GM10266 (cell line): ENCODE data around the gene KIF19.
"Not testable (repeated sequence)": the region's sequence is repeated elsewhere in the genome, so short reads cannot be mapped to it uniquely, and the experiment has no call there.

Source experiments
- DNase-seq: peaks from one replicate; pipeline ENCODE4 v3.0.0; 2012; ENCODE audit errors: extremely low spot score
- TF ChIP-seq, protein P1 (sequence below): IDR thresholded peaks from 2 replicates; pipeline ENCODE4 v1.5.1; 2012; ENCODE audit warnings: mild to moderate bottlenecking, low read depth; ENCODE audit not compliant: control insufficient read depth, insufficient read depth; ENCODE audit errors: missing control alignments

Gene KIF19

DNA sequence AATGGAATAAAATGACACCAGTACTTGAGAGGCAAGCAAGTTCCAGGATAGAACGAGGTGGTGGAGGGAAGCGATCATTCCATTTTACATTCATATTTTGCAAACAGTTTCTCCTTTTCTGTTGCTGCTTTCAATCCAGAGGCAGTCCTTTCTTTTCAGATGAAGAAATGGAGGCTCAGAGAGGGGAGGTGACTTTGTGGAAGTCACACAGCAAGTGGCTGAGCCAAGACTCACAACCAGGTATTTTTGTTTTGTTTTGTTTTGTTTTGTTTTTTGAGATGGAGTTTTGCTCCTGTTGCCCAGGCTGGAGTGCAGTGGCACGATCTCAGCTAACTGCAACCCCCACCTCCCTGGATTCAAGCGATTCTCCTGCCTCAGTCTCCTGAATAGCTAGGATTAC, 70.5 kb downstream of the KIF19 start:
- DNase-seq: no peak
- TF ChIP-seq, protein P1, sequence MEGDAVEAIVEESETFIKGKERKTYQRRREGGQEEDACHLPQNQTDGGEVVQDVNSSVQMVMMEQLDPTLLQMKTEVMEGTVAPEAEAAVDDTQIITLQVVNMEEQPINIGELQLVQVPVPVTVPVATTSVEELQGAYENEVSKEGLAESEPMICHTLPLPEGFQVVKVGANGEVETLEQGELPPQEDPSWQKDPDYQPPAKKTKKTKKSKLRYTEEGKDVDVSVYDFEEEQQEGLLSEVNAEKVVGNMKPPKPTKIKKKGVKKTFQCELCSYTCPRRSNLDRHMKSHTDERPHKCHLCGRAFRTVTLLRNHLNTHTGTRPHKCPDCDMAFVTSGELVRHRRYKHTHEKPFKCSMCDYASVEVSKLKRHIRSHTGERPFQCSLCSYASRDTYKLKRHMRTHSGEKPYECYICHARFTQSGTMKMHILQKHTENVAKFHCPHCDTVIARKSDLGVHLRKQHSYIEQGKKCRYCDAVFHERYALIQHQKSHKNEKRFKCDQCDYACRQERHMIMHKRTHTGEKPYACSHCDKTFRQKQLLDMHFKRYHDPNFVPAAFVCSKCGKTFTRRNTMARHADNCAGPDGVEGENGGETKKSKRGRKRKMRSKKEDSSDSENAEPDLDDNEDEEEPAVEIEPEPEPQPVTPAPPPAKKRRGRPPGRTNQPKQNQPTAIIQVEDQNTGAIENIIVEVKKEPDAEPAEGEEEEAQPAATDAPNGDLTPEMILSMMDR: no peak

DNA sequence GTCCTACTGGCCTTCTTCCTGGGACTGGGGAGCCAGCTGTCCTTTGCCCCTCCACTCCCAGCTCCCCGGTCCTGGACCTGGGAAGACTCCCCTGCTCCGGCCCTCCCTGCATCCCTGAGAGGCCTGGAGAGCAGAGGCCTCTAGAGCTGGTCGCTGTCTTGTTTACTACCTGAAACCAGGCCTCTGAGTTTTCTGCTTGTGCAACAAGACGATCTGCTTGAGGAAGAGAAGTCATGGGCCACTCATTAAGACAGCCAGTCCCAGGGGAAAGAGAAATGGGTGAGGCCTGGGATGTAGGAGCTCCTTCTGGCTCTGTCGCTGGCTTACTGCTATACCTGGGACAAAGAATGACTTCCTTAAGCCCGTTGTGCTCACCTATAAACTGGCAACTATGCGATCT, 76.0 kb downstream of the KIF19 start:
- DNase-seq: no peak
- TF ChIP-seq, protein P1: no peak

DNA sequence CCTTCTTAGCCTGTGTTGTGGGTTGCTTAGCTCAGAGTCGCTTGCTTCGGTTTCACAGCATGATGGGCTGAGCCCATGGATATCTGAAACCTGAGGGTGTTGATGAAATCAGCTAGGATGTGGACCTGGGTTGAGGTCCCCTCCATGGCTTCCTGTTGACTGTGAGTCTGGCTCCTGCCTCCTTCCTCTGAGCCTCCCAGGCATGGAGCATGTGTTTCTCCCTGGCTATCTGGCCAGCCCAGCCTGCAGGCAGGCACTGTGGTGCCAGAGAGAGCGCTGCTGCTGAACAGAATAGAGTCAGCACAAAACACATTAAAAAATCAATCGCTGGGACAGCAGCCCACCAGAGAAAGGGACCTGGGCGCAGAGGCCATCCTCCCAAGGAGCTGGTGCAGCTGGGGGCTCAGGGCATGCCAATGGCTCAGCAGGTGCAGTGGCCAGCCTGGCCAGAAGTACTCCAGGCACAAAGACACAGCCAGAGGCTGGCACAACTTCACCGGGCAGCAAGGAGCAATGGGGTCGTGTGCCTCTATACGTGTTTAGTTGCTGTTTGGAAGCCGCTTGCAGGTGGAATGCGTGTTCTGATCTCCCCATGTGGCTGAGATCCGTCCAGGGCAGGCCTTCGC, 77.6 kb downstream of the KIF19 start:
- DNase-seq: no peak
- TF ChIP-seq, protein P1: no peak

DNA sequence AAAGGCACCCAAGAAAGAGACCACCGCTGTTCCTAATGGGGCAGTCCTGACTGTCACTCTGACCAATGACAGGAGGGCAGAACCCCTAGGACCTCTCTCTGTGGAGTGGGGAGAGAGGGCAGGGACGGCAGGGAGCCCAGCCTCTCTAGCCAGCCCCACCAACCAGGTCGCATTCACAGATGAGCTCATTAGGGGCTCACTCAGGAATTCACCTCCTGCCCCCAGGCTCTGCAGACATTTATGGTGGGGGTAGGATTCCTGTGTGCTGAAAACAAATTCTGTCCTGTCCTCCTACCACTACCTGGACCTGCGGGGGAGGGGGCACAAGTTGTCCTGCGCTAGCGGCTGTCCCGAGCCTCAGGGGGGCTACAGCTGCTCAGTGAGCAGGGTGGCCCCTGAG, 78.2 kb downstream of the KIF19 start:
- no peak for DNase-seq
- TF ChIP-seq, protein P1: no peak

DNA sequence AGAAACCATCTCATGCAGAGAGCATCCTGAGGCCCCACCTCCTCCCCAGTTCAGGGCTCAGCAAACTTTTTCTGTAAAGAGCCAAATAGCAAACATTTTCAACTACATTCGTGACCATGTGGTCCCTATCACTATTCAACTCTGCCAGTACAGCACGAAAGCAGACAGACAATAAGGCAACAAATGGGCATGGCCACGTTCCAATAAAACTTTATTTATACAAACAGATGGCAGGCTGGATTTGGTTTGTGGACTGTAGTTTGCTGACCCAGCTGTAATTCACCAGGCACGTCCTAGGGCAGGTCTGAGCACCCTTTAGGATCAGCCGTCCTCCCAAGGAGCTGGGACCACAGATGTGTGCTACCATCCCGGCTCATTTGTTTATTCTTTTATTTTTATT, 78.8 kb downstream of the KIF19 start:
- no peak for DNase-seq
- TF ChIP-seq, protein P1: no peak

DNA sequence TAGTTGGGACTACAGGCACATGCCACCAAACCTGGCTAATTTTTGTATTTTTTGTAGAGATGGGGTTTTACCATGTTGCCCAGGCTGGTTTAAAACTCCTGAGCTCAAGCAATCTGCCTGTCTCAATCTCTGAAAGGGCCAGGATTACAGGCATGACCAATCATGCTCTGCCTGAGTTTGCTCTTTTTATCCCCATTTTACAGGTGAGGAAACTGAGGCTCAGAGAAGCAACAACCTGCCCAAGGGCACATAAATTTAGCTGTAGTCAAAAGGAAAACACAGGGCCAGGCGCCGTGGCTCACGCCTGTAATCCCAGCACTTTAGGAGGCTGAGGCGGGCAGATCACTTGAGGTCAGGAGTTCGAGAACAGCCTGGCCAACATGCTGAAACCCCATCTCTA, 79.3 kb downstream of the KIF19 start:
- not testable (repeated sequence) for DNase-seq
